ENCODE results near the gene ANKIB1. TPM values are rescaled to one million over a fixed set of nuclear protein-coding genes. Genes with fewer than 3 reads are reported as not detected.

ANKIB1 gene
- polyA plus RNA-seq, 1 of the 3 experiments (the other 2 are of a cell fraction) = 24.6 TPM

DNA sequence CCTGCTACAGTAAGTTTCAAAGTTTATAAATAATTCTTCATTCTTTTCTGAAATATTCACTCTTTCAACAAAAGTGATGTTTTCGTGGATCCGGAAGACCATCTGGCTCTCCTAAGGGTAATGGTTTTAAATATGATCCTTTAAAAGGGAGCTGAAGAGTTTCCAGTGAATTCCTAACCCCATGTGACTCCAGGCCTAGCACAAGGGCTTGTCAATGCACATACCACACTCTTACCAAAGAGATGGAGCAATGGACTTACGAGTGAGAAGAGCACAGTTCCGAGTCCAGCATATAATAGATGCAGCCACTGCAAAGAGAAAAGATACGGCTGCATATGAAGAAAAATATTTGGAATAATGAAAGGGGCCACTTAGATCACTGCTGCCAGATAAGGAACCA, 169.5 kb downstream of the ANKIB1 start:
- Histone ChIP-seq H2AFZ (ENCODE audit: low read depth) (no peak overlapping the region), H3F3A (replicated peaks; ENCODE audit: insufficient read depth) (no peaks in the 10 kb centered on the region), H3K27ac (ENCODE audit: low read depth in 2 of 2, low read length in 1 of 2) (no peak overlapping the region), H3K79me2 (ENCODE audit: insufficient read depth) (no peaks in the 10 kb centered on the region), H3K4me1 (ENCODE audit: control insufficient read depth in 1 of 2, insufficient read depth in 2 of 2, low read depth in 1 of 2, low read length in 1 of 2) (no peaks in the 10 kb centered on the region), H3K9ac (no peak overlapping the region), H3K4me3 (ENCODE audit: low read depth in 2 of 2, low read length in 1 of 2) (no peak overlapping the region), H3K36me3 (replicated peaks in 1 of 2; ENCODE audit: control insufficient read depth in 1 of 2, insufficient read depth in 2 of 2, low read length in 1 of 2) (no peaks in the 10 kb centered on the region), H3K9me2 (no peaks in the 10 kb centered on the region), H3K4me2 (no peak overlapping the region), H4K20me1 (ENCODE audit: insufficient read depth) (no peaks in the 10 kb centered on the region), H3K27me3 (ENCODE audit: insufficient read depth) (no peaks in the 10 kb centered on the region), H3K9me3 (no peaks in the 10 kb centered on the region)
- ChIA-PET POLR2A (no interaction called here), CTCF (interaction anchor here (1.7 to 7.2 kb wide), 3 partner anchors 9 to 32 kb away, joined by 11 to 40 read pairs (median 19); partner anchors contain the start of gene GATAD1)
- 83% methylated on average over 5 of the region's 5 CpGs for WGBS (ENCODE audit: low lambda C conversion rate)
- DNase-seq = no peak
- TF ChIP-seq RFX5 (IDR thresholded peaks at IDR 0.05; ENCODE audit: low read length) (no peak), NFIC (IDR thresholded peaks at IDR 0.05; ENCODE audit: borderline replicate concordance) (no peak), GATA2 (CRISPR knock-in tag; IDR thresholded peaks at IDR 0.05) (no peak), TCF12 (IDR thresholded peaks at IDR 0.05) (no peak), TEAD4 (IDR thresholded peaks at IDR 0.05; ENCODE audit: borderline replicate concordance, insufficient read depth) (no peak), MXI1 (IDR thresholded peaks at IDR 0.05; ENCODE audit: low read depth, low read length) (no peak), YY1 (IDR thresholded peaks at IDR 0.05; ENCODE audit: low read depth) (no peak), EZH2phosphoT487 (IDR thresholded peaks at IDR 0.05; ENCODE audit: borderline replicate concordance, low read depth) (no peak), FOSL2 (IDR thresholded peaks at IDR 0.05; ENCODE audit: borderline replicate concordance, low read depth) (no peak), NRF1 (IDR thresholded peaks at IDR 0.05; ENCODE audit: low read depth, low read length) (no peak), FOXJ3 (CRISPR knock-in tag; IDR thresholded peaks at IDR 0.05) (no peak), MAX (IDR thresholded peaks at IDR 0.05; ENCODE audit: low read depth) (no peak), USF2 (IDR thresholded peaks at IDR 0.05; ENCODE audit: borderline replicate concordance, low read depth, low read length) (no peak), CHD2 (IDR thresholded peaks at IDR 0.05; ENCODE audit: low read length, partially characterized antibody) (no peak)
- TF ChIP-seq, protein P1, sequence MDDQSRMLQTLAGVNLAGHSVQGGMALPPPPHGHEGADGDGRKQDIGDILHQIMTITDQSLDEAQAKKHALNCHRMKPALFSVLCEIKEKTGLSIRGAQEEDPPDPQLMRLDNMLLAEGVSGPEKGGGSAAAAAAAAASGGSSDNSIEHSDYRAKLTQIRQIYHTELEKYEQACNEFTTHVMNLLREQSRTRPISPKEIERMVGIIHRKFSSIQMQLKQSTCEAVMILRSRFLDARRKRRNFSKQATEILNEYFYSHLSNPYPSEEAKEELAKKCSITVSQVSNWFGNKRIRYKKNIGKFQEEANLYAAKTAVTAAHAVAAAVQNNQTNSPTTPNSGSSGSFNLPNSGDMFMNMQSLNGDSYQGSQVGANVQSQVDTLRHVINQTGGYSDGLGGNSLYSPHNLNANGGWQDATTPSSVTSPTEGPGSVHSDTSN (IDR thresholded peaks at IDR 0.05) = no peak
- TF ChIP-seq, protein P2, sequence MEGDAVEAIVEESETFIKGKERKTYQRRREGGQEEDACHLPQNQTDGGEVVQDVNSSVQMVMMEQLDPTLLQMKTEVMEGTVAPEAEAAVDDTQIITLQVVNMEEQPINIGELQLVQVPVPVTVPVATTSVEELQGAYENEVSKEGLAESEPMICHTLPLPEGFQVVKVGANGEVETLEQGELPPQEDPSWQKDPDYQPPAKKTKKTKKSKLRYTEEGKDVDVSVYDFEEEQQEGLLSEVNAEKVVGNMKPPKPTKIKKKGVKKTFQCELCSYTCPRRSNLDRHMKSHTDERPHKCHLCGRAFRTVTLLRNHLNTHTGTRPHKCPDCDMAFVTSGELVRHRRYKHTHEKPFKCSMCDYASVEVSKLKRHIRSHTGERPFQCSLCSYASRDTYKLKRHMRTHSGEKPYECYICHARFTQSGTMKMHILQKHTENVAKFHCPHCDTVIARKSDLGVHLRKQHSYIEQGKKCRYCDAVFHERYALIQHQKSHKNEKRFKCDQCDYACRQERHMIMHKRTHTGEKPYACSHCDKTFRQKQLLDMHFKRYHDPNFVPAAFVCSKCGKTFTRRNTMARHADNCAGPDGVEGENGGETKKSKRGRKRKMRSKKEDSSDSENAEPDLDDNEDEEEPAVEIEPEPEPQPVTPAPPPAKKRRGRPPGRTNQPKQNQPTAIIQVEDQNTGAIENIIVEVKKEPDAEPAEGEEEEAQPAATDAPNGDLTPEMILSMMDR (IDR thresholded peaks at IDR 0.05) = no peak
